ENCODE results near the gene PSTPIP2. TPM values are rescaled to one million over a fixed set of nuclear protein-coding genes. Genes with fewer than 3 reads are reported as not detected.

PSTPIP2 gene
- total RNA-seq, 2 experiments from 2014 or later: 17.8 TPM

DNA sequence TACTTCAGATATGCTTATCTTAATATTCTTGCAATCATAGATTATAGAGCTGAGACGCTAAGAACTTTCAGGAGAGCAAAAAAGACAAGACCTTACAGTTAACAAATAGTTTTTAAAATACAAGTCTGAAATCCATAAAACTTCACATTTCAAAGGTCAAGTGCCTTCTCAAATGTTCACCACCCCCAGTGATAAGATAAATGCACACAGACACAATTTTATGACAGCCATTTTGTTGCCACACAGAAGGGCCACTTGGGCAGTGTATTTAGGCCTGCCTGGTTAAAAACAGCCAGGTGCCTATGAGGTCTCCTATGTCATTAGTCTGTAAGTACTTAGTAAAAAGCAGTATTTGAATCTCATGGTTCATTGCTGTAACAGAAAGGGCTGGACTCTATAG lies 8.1 kb upstream of the PSTPIP2 start:
- Mint-ChIP-seq H3K4me3 (no peak overlapping the region), H3K9me3 (no peaks in the 10 kb centered on the region), H3K4me1 (ENCODE audit: low read depth) (peaks cover 6% of the 10 kb centered on the region), H3K27ac (peak overlapping the region; percentile 48), H3K27me3 (no peaks in the 10 kb centered on the region), H3K36me3 (ENCODE audit: low read depth) (peaks cover 35% of the 10 kb centered on the region)
- CTCF ChIA-PET: no interaction called here
- intact Hi-C loops (cut with micrococcal nuclease): no loop called here
- DNase-seq: no peak
- no peak for ATAC-seq
- TF ChIP-seq, protein P1, sequence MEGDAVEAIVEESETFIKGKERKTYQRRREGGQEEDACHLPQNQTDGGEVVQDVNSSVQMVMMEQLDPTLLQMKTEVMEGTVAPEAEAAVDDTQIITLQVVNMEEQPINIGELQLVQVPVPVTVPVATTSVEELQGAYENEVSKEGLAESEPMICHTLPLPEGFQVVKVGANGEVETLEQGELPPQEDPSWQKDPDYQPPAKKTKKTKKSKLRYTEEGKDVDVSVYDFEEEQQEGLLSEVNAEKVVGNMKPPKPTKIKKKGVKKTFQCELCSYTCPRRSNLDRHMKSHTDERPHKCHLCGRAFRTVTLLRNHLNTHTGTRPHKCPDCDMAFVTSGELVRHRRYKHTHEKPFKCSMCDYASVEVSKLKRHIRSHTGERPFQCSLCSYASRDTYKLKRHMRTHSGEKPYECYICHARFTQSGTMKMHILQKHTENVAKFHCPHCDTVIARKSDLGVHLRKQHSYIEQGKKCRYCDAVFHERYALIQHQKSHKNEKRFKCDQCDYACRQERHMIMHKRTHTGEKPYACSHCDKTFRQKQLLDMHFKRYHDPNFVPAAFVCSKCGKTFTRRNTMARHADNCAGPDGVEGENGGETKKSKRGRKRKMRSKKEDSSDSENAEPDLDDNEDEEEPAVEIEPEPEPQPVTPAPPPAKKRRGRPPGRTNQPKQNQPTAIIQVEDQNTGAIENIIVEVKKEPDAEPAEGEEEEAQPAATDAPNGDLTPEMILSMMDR (IDR thresholded peaks at IDR 0.05): no peak
- POLR2A ChIA-PET: interaction anchor here (1.0 to 1.2 kb wide), 2 partner anchors 18 to 26 kb away, joined by 3 to 5 read pairs; partner anchors contain the start of gene ATP5F1A

DNA sequence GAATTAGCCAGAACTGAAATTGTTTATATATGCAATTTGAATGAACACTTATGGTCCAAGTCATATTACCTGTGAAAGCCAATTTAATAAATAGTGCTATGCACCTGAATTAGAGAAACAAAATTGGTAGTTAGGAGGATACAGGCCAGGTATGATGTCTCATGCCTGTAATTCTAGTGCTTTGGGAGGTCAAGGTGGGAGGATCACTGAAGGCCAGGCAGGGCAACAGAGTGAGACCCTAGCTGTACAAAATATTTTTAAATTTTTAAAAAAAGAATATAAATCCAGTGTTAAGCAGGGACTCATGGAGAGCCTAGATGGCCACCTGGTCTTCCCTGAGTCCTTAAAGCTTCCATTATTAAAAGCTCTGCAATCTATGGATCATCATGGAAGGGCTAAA lies 7.3 kb upstream of the PSTPIP2 start:
- Mint-ChIP-seq H3K27ac (no peak overlapping the region), H3K4me3 (no peak overlapping the region), H3K36me3 (ENCODE audit: low read depth) (peaks cover 30% of the 10 kb centered on the region), H3K27me3 (no peaks in the 10 kb centered on the region), H3K4me1 (ENCODE audit: low read depth) (peaks cover 6% of the 10 kb centered on the region), H3K9me3 (no peaks in the 10 kb centered on the region)
- TF ChIP-seq, protein P1 (IDR thresholded peaks at IDR 0.05): no peak
- POLR2A ChIA-PET: interaction anchor here (0.7 to 1.2 kb wide), 4 partner anchors 9 to 27 kb away, joined by 3 to 5 read pairs (median 3); partner anchors contain the start of gene ATP5F1A
- no peak for DNase-seq
- intact Hi-C loops (cut with micrococcal nuclease): loop anchor here (10.0 kb wide), 3 partner anchors 145 to 415 kb away; no protein-coding TSS in a partner anchor
- CTCF ChIA-PET: no interaction called here
- ATAC-seq: no peak

DNA sequence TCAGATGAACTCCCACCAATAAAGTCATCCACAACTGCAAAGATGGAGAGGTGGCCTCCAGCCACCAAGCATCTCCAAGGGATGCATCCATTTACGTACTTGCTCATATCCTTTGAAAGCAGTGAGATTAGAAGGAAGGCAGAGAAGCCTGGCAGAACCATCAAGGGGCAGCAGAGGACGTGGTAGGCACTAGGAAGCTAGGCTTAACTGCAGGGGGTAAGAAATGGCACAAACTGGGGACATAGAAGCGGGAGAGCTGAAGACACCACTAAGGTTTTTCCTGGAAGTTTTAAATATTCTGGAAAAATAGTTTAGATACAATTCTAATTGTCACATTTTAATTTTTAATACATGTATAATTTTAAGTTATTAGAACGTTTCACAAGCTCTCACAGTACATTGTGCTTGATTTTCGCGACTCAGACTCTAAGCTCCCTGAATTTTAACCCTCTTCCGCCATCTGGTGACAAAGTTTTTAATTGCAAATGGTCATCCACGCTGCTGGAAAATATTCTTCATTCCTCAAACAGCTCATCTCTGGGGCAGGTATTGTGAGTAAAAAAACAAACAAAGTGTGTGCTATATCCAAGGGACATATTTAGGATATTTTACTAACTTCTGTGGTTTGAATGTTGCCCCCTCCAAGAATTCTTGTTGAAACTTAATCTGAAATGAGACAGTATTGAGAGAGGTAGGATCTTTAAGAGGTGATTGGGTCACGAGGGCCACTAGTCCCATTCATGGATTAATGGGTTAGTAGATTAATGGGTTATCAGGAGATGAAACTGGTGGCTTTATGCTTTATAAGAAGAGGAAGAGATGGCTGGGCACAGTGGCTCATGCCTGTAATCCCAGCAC lies 1.6 kb upstream of the PSTPIP2 start:
- ATAC-seq: peak; percentile 65
- ChIA-PET CTCF (interaction anchor here (0.6 to 3.8 kb wide), 69 partner anchors 9 to 408 kb away, joined by 3 to 51 read pairs (median 5); partner anchors contain the start of genes SIGLEC15 and SLC14A1), POLR2A (interaction anchor here (0.6 to 2.2 kb wide), 11 partner anchors 9 to 403 kb away, joined by 3 to 7 read pairs (median 3); no protein-coding TSS in a partner anchor)
- Mint-ChIP-seq H3K4me1 (ENCODE audit: low read depth) (peaks cover 39% of the 10 kb centered on the region), H3K9me3 (no peaks in the 10 kb centered on the region), H3K27ac (peak overlapping the region; percentile 20), H3K27me3 (no peaks in the 10 kb centered on the region), H3K4me3 (no peak overlapping the region), H3K36me3 (ENCODE audit: low read depth) (peaks cover 6% of the 10 kb centered on the region)
- DNase-seq: peak; percentile 70
- TF ChIP-seq, protein P1 (IDR thresholded peaks at IDR 0.05): peak; percentile 89
- intact Hi-C loops (cut with micrococcal nuclease): loop anchor here (2.0 to 10.0 kb wide), 5 partner anchors 99 to 409 kb away; no protein-coding TSS in a partner anchor

DNA sequence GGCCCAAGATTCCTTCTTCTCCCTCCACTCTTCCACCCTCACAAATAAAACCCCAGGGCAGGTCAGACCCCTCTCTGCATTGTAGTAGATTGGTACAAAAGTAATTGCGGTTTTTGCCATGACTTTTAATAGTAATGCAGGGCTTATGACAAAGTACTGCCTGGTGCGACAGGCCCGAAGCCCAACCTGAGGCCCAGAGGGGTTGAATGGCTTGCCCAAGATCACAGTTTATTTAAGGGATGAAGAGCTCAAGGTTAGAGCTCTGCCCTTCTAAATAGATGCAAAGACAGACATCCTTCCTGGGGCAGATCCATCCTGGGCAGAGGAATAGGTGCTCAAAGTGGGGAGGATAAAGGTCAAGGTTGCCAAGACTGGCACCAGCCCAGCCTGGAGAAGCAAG lies 899 bp upstream of the PSTPIP2 start:
- CTCF ChIA-PET: interaction anchor here (0.6 to 3.8 kb wide), 53 partner anchors 10 to 408 kb away, joined by 3 to 51 read pairs (median 6); partner anchors contain the start of genes SIGLEC15 and SLC14A1
- Mint-ChIP-seq H3K36me3 (ENCODE audit: low read depth) (peaks cover 8% of the 10 kb centered on the region), H3K27ac (peak overlapping the region; percentile 55), H3K9me3 (no peaks in the 10 kb centered on the region), H3K4me3 (peak overlapping the region; percentile 79), H3K4me1 (ENCODE audit: low read depth) (peaks cover 41% of the 10 kb centered on the region), H3K27me3 (no peaks in the 10 kb centered on the region)
- DNase-seq (no peak), ATAC-seq (no peak)
- TF ChIP-seq, protein P1 (IDR thresholded peaks at IDR 0.05): no peak
- POLR2A ChIA-PET: interaction anchor here (0.6 to 2.2 kb wide), 11 partner anchors 10 to 344 kb away, joined by 3 to 7 read pairs (median 3); a partner anchor contains a TSS
- intact Hi-C loops (cut with micrococcal nuclease): loop anchor here (2.0 to 10.0 kb wide), 5 partner anchors 98 to 408 kb away; no protein-coding TSS in a partner anchor
